Measurements from ENCODE around the gene LRRC1. TPM values are rescaled to one million over a fixed set of nuclear protein-coding genes. Genes with fewer than 3 reads are reported as not detected.

LRRC1 gene
- total and polyA plus RNA-seq, 10 of the 15 experiments (the other 5 are each of a cell fraction or from before 2014, with no cell fraction given): 0.35 to 9.3 (median 0.63) TPM

- TF ChIP-seq BMI1 (IDR thresholded peaks at IDR 0.05; ENCODE audit: borderline replicate concordance) (no peak), LARP7 (IDR thresholded peaks at IDR 0.05) (no peak), NFXL1 (IDR thresholded peaks at IDR 0.05; ENCODE audit: borderline replicate concordance) (no peak), PAX5 (IDR thresholded peaks at IDR 0.05; ENCODE audit: borderline replicate concordance, low read depth, low read length) (no peak)
These were observed 156.6 kb downstream of the LRRC1 start (continued) for GRCh38 chr6:53951383-53951782.

- Histone ChIP-seq H3K79me2 (ENCODE audit: control insufficient read depth, insufficient read depth, low read length) (no peaks in the 10 kb centered on the region), H3K4me1 (ENCODE audit: control insufficient read depth, insufficient read depth, low read length) (no peaks in the 10 kb centered on the region), H3K36me3 (ENCODE audit: control insufficient read depth in 2 of 2, insufficient read depth in 2 of 2, low read length in 1 of 2) (no peaks in the 10 kb centered on the region), H3K4me2 (ENCODE audit: control insufficient read depth, insufficient read depth) (no peak overlapping the region), H3K27ac (ENCODE audit: control insufficient read depth, insufficient read depth) (no peak overlapping the region), H3K9me3 (replicated peaks; ENCODE audit: control insufficient read depth, insufficient read depth, low read length) (no peaks in the 10 kb centered on the region), H3K27me3 (replicated peaks in 1 of 2; ENCODE audit: control insufficient read depth in 2 of 2, insufficient read depth in 2 of 2, low read length in 1 of 2) (no peaks in the 10 kb centered on the region; a peak in 1 of 4 replicates), H4K20me1 (ENCODE audit: control insufficient read depth, insufficient read depth) (no peaks in the 10 kb centered on the region), H3K4me3 (no peak overlapping the region), H3K9ac (ENCODE audit: control insufficient read depth, insufficient read depth, low read length) (no peak overlapping the region), H2AFZ (ENCODE audit: control insufficient read depth, low read depth, low read length) (no peak overlapping the region)
- no peak for FAIRE-seq
- BruUV-seq (replicated peaks): no TSS peak
- ChIA-PET POLR2A (interaction anchor here (0.5 kb wide), 1 partner anchor 187 kb away, joined by 6 read pairs; no protein-coding TSS in a partner anchor), CTCF (interaction anchor here (0.6 to 4.9 kb wide), 19 partner anchors 9 to 464 kb away, joined by 3 to 40 read pairs (median 4); partner anchors contain the start of gene LRRC1), SMC1A (ENCODE audit: uncharacterized antibody, unreplicated experiment) (interaction anchor here (0.7 to 2.3 kb wide), 14 partner anchors 15 to 463 kb away, joined by 3 to 15 read pairs (median 3); partner anchors contain the start of gene LRRC1), RAD21 (ENCODE audit: unreplicated experiment) (interaction anchor here (0.9 to 3.3 kb wide), 12 partner anchors 12 to 463 kb away, joined by 3 to 43 read pairs (median 4); partner anchors contain the start of gene LRRC1)
- in situ Hi-C loops (cut with MboI) (no loop called here), intact Hi-C loops (cut with micrococcal nuclease; ENCODE audit: unreplicated experiment) (loop anchor here (1.0 to 5.0 kb wide), 2 partner anchors 162 to 229 kb away; no protein-coding TSS in a partner anchor)
- DNase-seq (ENCODE audit: low read depth, low spot score): peak; percentile 8
- WGBS (ENCODE audit: insufficient coverage, insufficient replicate concordance, low lambda C conversion rate, missing lambda C conversion rate): under 1% methylated on average over 6 of the region's 6 CpGs
- ATAC-seq: peak; percentile 94
- TF ChIP-seq SMARCA5 (IDR thresholded peaks at IDR 0.05) (no peak), CTCF (IDR thresholded peaks at IDR 0.05 in 2 of 3, conservative IDR thresholded peaks at IDR 0.05 in 1 of 3; ENCODE audit: control insufficient read depth in 2 of 3, extremely low read depth in 1 of 3, insufficient read depth in 1 of 3, low read depth in 3 of 3, low read length in 3 of 3) (peak; percentile 36 to 58 (median 54); a peak in 5 of 6 replicates), SMC3 (IDR thresholded peaks at IDR 0.05; ENCODE audit: borderline replicate concordance, low read length) (peak; percentile 34; the same call in 1 of the 2 replicates), ZZZ3 (IDR thresholded peaks at IDR 0.05; ENCODE audit: control insufficient read depth, insufficient read length, low read depth) (no peak), BHLHE40 (IDR thresholded peaks at IDR 0.05; ENCODE audit: borderline replicate concordance in 1 of 2, low read depth in 2 of 2, low read length in 1 of 2) (no peak), WRNIP1 (IDR thresholded peaks at IDR 0.05; ENCODE audit: borderline replicate concordance, low read depth, low read length) (no peak), RAD21 (IDR thresholded peaks at IDR 0.05; ENCODE audit: insufficient read depth, low read depth, low read length) (0 out of 2 replicates have a peak, but pooled peaks have one; percentile 10), JUNB (IDR thresholded peaks at IDR 0.05) (no peak), GATAD2B (conservative IDR thresholded peaks at IDR 0.05; ENCODE audit: low read depth) (no peak), SUPT20H (IDR thresholded peaks at IDR 0.05; ENCODE audit: borderline replicate concordance, control insufficient read depth, low read depth, low read length) (no peak), NRF1 (conservative IDR thresholded peaks at IDR 0.05; ENCODE audit: low read depth, low read length) (no peak), BRCA1 (IDR thresholded peaks at IDR 0.05; ENCODE audit: low read depth, low read length) (no peak), CHD4 (IDR thresholded peaks at IDR 0.05) (no peak), POLR2AphosphoS2 (IDR thresholded peaks at IDR 0.05; ENCODE audit: low read depth, low read length) (no peak), SIN3A (IDR thresholded peaks at IDR 0.05; ENCODE audit: low read depth, low read length) (no peak), ATF3 (IDR thresholded peaks at IDR 0.05; ENCODE audit: borderline replicate concordance, extremely low read depth, low read depth, low read length) (no peak)
These were observed 161.4 kb downstream of the LRRC1 start for GRCh38 chr6:53956068-53956711.

All from GM12878 (cell line).